ENCODE data around the gene ACKR3.

ACKR3 gene

DNA sequence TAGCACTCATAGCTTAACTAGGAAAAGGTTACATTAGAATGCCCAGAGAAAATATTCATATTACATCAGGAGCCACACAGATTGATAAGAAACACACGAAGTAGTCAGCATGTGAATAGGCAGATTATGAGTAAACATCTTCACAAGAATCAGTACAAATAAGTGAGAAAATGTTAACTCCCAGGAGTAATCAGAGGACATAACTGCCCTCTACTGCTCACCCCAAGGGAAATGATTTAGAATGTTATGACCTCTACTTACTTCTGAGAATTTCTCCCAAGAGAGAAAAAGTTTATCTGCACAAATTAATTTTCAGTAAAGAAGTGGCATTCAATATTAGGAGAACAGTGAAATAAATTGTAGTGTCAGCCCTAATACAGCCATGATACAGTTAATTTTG is 39.1 kb upstream of the ACKR3 start:
- H3K27ac ChIP-seq, result no peak overlapping the region
- TF ChIP-seq, protein P1, sequence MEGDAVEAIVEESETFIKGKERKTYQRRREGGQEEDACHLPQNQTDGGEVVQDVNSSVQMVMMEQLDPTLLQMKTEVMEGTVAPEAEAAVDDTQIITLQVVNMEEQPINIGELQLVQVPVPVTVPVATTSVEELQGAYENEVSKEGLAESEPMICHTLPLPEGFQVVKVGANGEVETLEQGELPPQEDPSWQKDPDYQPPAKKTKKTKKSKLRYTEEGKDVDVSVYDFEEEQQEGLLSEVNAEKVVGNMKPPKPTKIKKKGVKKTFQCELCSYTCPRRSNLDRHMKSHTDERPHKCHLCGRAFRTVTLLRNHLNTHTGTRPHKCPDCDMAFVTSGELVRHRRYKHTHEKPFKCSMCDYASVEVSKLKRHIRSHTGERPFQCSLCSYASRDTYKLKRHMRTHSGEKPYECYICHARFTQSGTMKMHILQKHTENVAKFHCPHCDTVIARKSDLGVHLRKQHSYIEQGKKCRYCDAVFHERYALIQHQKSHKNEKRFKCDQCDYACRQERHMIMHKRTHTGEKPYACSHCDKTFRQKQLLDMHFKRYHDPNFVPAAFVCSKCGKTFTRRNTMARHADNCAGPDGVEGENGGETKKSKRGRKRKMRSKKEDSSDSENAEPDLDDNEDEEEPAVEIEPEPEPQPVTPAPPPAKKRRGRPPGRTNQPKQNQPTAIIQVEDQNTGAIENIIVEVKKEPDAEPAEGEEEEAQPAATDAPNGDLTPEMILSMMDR (conservative IDR thresholded peaks at IDR 0.05), result no peak

DNA sequence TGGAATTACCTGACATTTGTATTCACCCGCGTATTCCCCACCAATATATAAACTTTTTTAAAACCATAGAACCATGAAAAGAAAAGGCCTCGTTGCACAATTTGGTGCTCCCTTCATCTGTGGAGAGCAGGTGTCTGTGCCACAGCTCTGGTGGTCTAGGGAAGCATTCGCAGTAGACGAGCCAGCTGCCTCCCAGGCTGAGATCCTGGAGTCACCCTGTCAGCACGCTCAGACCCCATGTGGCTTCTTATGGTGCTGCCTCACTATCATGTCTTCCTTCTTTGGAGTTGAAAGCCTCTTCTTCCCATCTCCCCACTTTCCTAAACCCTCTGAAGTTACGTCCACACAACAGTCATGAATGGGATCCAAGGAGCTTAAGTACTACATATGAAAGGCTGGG is 38.4 kb upstream of the ACKR3 start:
- TF ChIP-seq, protein P1 (conservative IDR thresholded peaks at IDR 0.05), result no peak
- H3K27ac ChIP-seq, result no peak overlapping the region

DNA sequence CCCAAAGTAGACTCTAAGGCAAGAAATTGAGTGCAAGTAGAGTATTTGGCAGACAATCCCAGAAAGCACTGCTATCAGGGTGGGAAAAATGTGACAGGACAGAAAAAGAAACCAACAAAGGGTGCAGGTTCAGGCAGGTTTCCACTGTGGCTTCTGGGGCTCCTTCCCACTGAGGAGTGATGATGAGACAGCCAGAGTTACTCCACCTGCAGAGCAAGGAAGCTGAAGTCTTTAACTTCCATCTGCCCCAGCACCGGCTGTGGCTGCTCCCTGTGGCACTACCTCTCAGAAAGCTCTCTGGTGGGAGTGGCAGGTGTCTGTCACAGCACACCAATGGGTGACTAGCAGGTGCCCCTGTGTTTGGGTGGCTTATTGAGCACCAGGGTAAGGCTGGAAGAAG is 37.6 kb upstream of the ACKR3 start:
- TF ChIP-seq, protein P1 (conservative IDR thresholded peaks at IDR 0.05), result no peak
- no peak overlapping the region for H3K27ac ChIP-seq

DNA sequence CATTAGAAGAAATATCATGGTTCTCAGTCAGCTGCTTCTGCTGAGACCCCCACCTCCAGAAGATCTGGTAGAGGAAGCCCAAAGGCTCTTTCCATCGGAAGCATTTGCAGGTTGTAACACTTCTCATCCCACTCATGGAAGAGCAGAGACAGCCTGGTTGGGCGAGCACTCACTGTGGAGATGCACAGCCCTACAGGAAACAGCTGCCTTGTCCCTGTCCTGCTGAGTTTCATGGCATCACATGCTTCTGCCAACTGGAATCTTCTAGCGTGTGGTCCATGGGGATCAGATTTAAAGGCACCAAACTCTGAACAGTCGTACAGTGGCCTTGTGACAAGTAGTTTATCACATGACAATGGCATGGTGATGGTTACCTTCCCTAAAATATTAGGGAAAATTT is 36.3 kb upstream of the ACKR3 start:
- H3K27ac ChIP-seq, result no peak overlapping the region
- TF ChIP-seq, protein P1 (conservative IDR thresholded peaks at IDR 0.05), result no peak

DNA sequence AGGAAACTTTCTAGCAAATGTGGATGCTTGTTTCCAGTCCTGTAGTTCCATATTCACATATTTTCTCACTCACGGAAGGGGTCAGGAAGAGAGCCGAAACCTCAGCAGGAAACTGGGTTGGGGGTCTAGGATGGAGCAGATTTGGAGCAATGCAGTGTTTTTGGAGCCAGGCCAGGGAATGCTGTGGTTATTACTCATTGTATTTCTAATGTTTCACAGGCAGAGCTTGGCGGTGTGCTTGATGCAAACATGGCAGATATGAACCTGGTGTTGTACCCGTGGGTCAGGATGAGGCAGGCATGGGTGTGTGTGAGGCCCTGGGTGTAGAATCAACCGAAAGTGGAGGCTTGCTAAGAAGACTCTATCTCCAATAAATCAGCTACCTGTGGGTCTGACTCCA is 34.6 kb upstream of the ACKR3 start:
- TF ChIP-seq, protein P1 (conservative IDR thresholded peaks at IDR 0.05), result no peak
- no peak overlapping the region for H3K27ac ChIP-seq

DNA sequence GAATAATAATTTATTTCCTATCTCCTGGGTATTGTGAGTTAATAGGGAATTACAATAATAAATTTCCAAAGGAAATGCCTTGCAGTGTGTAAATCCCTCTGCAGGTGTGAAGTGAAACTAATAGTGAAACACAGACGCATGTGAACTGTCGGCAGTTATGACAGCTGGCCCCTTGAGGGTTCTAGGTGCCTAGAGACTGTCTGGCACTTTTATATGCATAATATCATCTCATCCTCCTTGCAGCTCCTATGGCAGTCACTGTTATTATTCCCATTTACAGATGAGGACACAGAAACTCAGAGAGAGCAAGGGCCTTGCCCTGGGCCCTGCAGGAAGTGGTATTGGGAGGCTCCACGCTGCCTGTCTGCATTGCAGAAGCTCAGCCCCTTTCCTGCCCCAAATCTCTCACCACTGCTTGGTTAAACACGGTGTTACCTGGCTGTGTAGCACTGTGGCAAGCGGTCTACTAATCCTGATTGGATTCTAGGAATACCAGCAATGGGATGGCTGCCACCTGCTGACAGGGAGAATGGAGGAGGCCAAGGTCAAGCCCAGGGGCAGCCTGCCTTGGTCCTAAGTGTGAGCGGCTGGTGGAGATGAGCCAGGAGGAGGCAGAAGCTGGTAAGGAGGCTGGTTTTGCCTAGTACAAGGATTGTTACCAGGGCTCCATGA is 32.8 kb upstream of the ACKR3 start:
- no peak overlapping the region for H3K27ac ChIP-seq
- TF ChIP-seq, protein P1 (conservative IDR thresholded peaks at IDR 0.05), result no peak

DNA sequence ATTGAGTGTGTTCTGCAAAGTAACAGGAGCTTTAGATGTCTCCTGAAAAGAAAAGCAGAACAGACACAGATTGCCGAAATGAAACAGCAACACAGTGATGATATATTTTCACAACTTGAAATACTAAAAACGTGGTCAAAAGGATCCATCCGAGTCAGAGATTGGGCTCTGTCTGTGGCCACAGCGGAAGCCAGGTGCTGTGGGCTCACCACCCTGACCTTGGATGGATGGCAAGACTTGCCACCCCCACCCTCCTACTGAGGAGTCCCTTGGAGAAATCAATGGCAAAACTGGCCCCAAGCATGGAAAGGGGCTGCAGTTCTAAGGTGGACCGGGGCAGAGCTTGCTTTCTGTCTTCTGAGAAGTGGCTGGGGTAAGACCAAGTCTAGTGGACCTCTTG is 31.4 kb upstream of the ACKR3 start:
- TF ChIP-seq, protein P1 (conservative IDR thresholded peaks at IDR 0.05), result no peak
- H3K27ac ChIP-seq, result no peak overlapping the region
